H1 (cell line): ENCODE results near the gene EED. TPM values are rescaled to one million over a fixed set of nuclear protein-coding genes. Genes with fewer than 3 reads are reported as not detected.

Source experiments
- HDAC2 ChIP-seq, 2 experiments: fragments of 300-600 bp in 1 of 2; sonication (generic) in 1 of 2; IDR thresholded peaks; 2 replicates each; pipeline ENCODE4 v1.6.1; 2011 to 2012; ENCODE audit warnings: low read depth in 2 of 2, low read length in 2 of 2, mild to moderate bottlenecking in 2 of 2, moderate library complexity in 2 of 2, borderline replicate concordance in 1 of 2, inconsistent platforms in 1 of 2
- polyA plus RNA-seq, 7 experiments: library from polyadenylated mRNA; depleted of rRNA in 3 of 7; stranded (reverse) in 5 of 7; unstranded in 2 of 7; fragments of >200 nt in 5 of 7; fragments of 200-250 nt in 2 of 7; gene quantifications; 1 replicate in 5 of 7; 2 replicates in 1 of 7; 4 replicates in 1 of 7; pipeline versions ENCODE4 v1.2.1 to v1.2.3, GENCODE V29; 2011 to 2013; ENCODE audit warnings: missing spikeins in 2 of 7, mixed read lengths in 2 of 7
- total RNA-seq: library from RNA; stranded (reverse); fragmentation: NEBNext Ultra II Directional; extraction: Animal tissue kit (Norgen Biotek cat#: 25700); gene quantifications from 2 replicates; pipeline ENCODE4 v1.2.1, GENCODE V29; 2021

EED gene
- total and polyA plus RNA-seq, 2 of the 8 experiments (the other 6 are each of a cell fraction or from before 2014, with no cell fraction given): 12.6 to 26.9 TPM

GRCh38 chr11:86278226-86278625, 33.7 kb downstream of the EED start (continued):
- TF ChIP-seq HDAC2 (IDR thresholded peaks at IDR 0.05; ENCODE audit: borderline replicate concordance in 1 of 2, low read depth in 2 of 2, low read length in 2 of 2): no peak
